ENCODE results near the gene ZNF775. TPM values are rescaled to one million over a fixed set of nuclear protein-coding genes. Genes with fewer than 3 reads are reported as not detected.

ZNF775 gene
- total RNA-seq, 1 experiment from 2014 or later: 3.7 TPM

DNA sequence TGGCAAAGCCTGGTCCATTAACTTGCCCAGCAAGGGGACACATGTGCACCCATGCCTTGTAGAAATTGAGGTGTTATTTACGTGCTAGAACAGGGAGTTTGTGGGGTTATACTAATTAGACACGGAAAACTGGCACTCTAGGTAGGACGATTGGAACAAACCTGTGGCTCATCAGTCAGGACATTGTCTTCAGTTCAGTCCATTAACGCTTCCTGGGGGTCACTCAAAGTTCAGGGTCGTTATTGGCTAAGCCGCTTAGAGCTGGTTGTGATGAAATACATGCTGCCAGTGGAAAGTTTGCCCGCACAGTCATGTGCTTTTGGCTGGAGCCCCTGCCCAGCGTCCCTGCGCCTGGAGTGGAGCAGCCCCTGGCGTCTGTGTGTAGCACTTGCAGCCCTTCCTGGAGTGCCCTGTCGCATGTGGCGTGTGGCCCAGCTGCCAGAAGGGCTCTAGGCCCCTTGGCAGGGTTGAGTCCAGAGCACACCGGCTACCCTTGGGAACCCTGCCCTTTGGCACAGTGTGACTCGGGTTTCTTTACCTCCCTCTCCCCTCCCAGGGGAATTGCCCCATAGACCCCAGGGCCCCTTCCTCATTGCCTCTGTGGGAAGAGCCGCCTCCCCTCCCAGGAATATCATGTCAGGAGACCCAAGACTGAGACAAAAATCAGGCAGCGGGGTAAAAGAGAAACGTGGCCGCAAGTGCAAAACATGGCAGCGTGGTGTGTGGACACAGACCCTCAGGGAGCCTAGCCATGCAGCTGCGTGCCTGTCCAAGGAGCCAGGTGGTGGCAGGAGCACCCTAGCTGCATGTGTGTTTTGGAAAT lies 9.8 kb downstream of the ZNF775 start:
- Histone ChIP-seq H3K9me2 (replicated peaks; ENCODE audit: low read length) (no peaks in the 10 kb centered on the region), H3K27me3 (ENCODE audit: low read length) (no peaks in the 10 kb centered on the region), H3K9ac (ENCODE audit: low read length) (no peak overlapping the region), H2AFZ (ENCODE audit: low read length) (no peak overlapping the region), H3K4me3 (ENCODE audit: low read length) (no peak overlapping the region), H3K4me2 (ENCODE audit: low read length) (no peak overlapping the region), H3K27ac (ENCODE audit: low read length) (no peak overlapping the region), H3K36me3 (ENCODE audit: low read depth, low read length) (no peaks in the 10 kb centered on the region), H3K4me1 (ENCODE audit: insufficient read depth, low read length) (peaks cover 9% of the 10 kb centered on the region), H3K79me2 (ENCODE audit: low read length) (no peaks in the 10 kb centered on the region), H3K9me3 (ENCODE audit: low read length) (no peaks in the 10 kb centered on the region), H4K20me1 (ENCODE audit: low read length) (no peaks in the 10 kb centered on the region), H3F3A (ENCODE audit: low read length, unreplicated experiment) (peaks cover 4% of the 10 kb centered on the region)
- ATAC-seq: no peak
- TF ChIP-seq EZH2 (IDR thresholded peaks at IDR 0.05; ENCODE audit: low read length, unreplicated experiment): no peak
- TF ChIP-seq EZH2phosphoT487 (IDR thresholded peaks at IDR 0.05; ENCODE audit: borderline replicate concordance, low read length): no peak
- TF ChIP-seq, protein P1, sequence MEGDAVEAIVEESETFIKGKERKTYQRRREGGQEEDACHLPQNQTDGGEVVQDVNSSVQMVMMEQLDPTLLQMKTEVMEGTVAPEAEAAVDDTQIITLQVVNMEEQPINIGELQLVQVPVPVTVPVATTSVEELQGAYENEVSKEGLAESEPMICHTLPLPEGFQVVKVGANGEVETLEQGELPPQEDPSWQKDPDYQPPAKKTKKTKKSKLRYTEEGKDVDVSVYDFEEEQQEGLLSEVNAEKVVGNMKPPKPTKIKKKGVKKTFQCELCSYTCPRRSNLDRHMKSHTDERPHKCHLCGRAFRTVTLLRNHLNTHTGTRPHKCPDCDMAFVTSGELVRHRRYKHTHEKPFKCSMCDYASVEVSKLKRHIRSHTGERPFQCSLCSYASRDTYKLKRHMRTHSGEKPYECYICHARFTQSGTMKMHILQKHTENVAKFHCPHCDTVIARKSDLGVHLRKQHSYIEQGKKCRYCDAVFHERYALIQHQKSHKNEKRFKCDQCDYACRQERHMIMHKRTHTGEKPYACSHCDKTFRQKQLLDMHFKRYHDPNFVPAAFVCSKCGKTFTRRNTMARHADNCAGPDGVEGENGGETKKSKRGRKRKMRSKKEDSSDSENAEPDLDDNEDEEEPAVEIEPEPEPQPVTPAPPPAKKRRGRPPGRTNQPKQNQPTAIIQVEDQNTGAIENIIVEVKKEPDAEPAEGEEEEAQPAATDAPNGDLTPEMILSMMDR (conservative IDR thresholded peaks at IDR 0.05; ENCODE audit: low read depth, low read length): no peak
- intact Hi-C loops (cut with micrococcal nuclease): no loop called here
- ChIA-PET POLR2A (ENCODE audit: unreplicated experiment) (no interaction called here), CTCF (interaction anchor here (0.6 kb wide), 1 partner anchor 11 kb away, joined by 3 read pairs; no protein-coding TSS in a partner anchor)
- no TSS peak for BruUV-seq (replicated peaks)
- no peak for DNase-seq

DNA sequence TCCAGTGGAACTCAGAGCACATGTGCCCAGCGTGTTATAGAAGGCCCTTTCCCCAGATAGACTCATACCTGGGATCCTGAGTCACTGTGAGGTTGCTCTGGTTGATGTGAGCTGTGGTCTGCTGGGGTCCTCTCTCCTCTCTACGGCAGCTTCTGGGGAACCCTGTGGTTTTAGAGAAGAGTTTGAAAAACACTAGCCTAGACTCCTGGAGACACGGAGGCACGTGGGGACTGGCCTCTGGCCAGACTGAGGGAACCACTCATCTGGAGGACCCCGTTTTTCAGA lies 10.3 kb downstream of the ZNF775 start:
- ChIA-PET POLR2A (ENCODE audit: unreplicated experiment) (no interaction called here), CTCF (interaction anchor here (0.6 kb wide), 1 partner anchor 10 kb away, joined by 3 read pairs; no protein-coding TSS in a partner anchor)
- peak; percentile 12; the same call in 1 of the 2 replicates for ATAC-seq
- no peak overlapping the region for H2AFZ ChIP-seq (ENCODE audit: low read length)
- TF ChIP-seq, protein P1 (conservative IDR thresholded peaks at IDR 0.05; ENCODE audit: low read depth, low read length): no peak
- H3K4me3 ChIP-seq (ENCODE audit: low read length): no peak overlapping the region
- no peak overlapping the region for H3K4me2 ChIP-seq (ENCODE audit: low read length)
- no peak for DNase-seq
- BruUV-seq (replicated peaks): no TSS peak
- H3F3A ChIP-seq (ENCODE audit: low read length, unreplicated experiment): peaks cover 4% of the 10 kb centered on the region
- no peaks in the 10 kb centered on the region for H3K36me3 ChIP-seq (ENCODE audit: low read depth, low read length)
- no peaks in the 10 kb centered on the region for H3K9me3 ChIP-seq (ENCODE audit: low read length)
- H3K9ac ChIP-seq (ENCODE audit: low read length): no peak overlapping the region
- no peaks in the 10 kb centered on the region for H3K9me2 ChIP-seq (replicated peaks; ENCODE audit: low read length)
- intact Hi-C loops (cut with micrococcal nuclease): no loop called here
- no peaks in the 10 kb centered on the region for H3K27me3 ChIP-seq (ENCODE audit: low read length)
- peaks cover 9% of the 10 kb centered on the region for H3K4me1 ChIP-seq (ENCODE audit: insufficient read depth, low read length)
- H3K79me2 ChIP-seq (ENCODE audit: low read length): no peaks in the 10 kb centered on the region
- H3K27ac ChIP-seq (ENCODE audit: low read length): no peak overlapping the region
- H4K20me1 ChIP-seq (ENCODE audit: low read length): no peaks in the 10 kb centered on the region

DNA sequence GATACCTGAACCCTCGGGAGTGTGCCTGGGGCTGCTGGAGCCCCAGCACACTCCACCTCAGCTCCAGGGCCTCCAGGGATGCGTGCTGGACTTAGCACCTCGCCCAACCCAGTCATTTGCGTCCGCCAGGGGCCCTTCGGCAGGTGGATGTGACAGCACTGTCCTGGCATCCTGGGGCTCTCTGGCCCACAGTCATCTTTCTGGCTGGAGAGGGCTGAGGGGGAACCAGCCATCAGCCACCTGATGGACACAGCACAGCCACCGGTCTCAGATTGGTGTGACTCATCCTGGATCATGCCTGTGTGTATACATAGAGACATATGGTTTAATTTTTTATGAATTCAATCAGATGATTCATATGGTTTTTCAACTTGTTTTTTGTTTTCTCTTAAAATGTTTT lies 11.1 kb downstream of the ZNF775 start:
- no peak overlapping the region for H2AFZ ChIP-seq (ENCODE audit: low read length)
- ATAC-seq (peak; percentile 99), DNase-seq (peak; percentile 71)
- H4K20me1 ChIP-seq (ENCODE audit: low read length): no peaks in the 10 kb centered on the region
- H3F3A ChIP-seq (ENCODE audit: low read length, unreplicated experiment): peaks cover 4% of the 10 kb centered on the region
- H3K4me1 ChIP-seq (ENCODE audit: insufficient read depth, low read length): peaks cover 9% of the 10 kb centered on the region
- no peak overlapping the region for H3K27ac ChIP-seq (ENCODE audit: low read length)
- no peak overlapping the region for H3K4me3 ChIP-seq (ENCODE audit: low read length)
- CTCF ChIA-PET: no interaction called here
- POLR2A ChIA-PET (ENCODE audit: unreplicated experiment): no interaction called here
- no peaks in the 10 kb centered on the region for H3K9me3 ChIP-seq (ENCODE audit: low read length)
- BruUV-seq (replicated peaks): no TSS peak
- H3K27me3 ChIP-seq (ENCODE audit: low read length): no peaks in the 10 kb centered on the region
- no peak overlapping the region for H3K4me2 ChIP-seq (ENCODE audit: low read length)
- no peaks in the 10 kb centered on the region for H3K79me2 ChIP-seq (ENCODE audit: low read length)
- H3K9ac ChIP-seq (ENCODE audit: low read length): no peak overlapping the region
- no peak for TF ChIP-seq EZH2phosphoT487 (IDR thresholded peaks at IDR 0.05; ENCODE audit: borderline replicate concordance, low read length)
- no peaks in the 10 kb centered on the region for H3K9me2 ChIP-seq (replicated peaks; ENCODE audit: low read length)
- no peaks in the 10 kb centered on the region for H3K36me3 ChIP-seq (ENCODE audit: low read depth, low read length)
- intact Hi-C loops (cut with micrococcal nuclease): loop anchor here (1.0 to 2.0 kb wide), 2 partner anchors 11 to 15 kb away; partner anchors contain the start of gene ZNF775
